Astrocyte (in vitro differentiated cells and primary cell): ENCODE measurements around the gene UBTD1.

Source experiments
- CTCF ChIP-seq: IDR thresholded peaks from 2 replicates; pipeline ENCODE4 v1.5.1; 2011; ENCODE audit warnings: low read depth, mild to moderate bottlenecking, inconsistent platforms, low read length, moderate library complexity; ENCODE audit not compliant: insufficient read depth
- EZH2 ChIP-seq: IDR thresholded peaks from 2 replicates; pipeline ENCODE4 v1.6.1; 2012; ENCODE audit warnings: mild to moderate bottlenecking, low read length, inconsistent platforms; ENCODE audit not compliant: insufficient read depth

GRCh38 chr10:97570146-97570788 is 71.5 kb downstream of the UBTD1 start:
- no peak for TF ChIP-seq EZH2
- no peak for TF ChIP-seq CTCF
